NCI-H2029 (cell line): Measurements from ENCODE around the gene CCL19.
"Not testable (repeated sequence)": the region's sequence is repeated elsewhere in the genome, so short reads cannot be mapped to it uniquely, and the experiment has no call there.

ENCODE experiments used
- DNase-seq: peaks from one replicate; lab custom pipeline; 2025; lab: John Stamatoyannopoulos, UW

The CCL19 gene

GRCh38 chr9:34690983-34691935 is at the start of gene CCL19:
Gene CCL19, minus strand, starts transcription at chr9:34691276. Its CDS starts 137 bp downstream, at chr9:34691139.
- DNase-seq: no peak

DNA sequence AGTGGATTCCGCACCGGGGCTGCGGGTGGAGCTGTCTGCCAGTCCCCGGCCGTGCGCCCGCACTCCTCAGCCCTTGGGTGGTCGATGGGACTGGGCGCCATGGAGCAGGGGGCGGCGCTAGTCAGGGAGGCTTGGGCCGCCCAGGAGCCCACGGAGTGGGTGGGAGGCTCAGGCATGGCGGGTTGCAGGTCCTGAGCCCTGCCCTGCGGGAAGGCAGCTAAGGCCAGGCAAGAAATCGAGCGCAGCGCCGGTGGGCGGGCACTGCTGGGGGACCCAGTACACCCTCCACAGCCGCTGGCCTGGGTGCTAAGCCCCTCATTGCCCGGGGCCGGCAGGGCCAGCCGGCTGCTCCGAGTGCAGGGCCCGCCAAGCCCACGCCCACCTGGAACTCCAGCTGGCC is 49.1 kb upstream of the CCL19 start:
- not testable (repeated sequence) for DNase-seq

- no peak for DNase-seq
Observed at GRCh38 chr9:34737677-34738260, 46.7 kb upstream of the CCL19 start.

- no peak for DNase-seq
Observed at GRCh38 chr9:34734720-34735119, 43.6 kb upstream of the CCL19 start.

GRCh38 chr9:34732886-34733285 is 41.8 kb upstream of the CCL19 start:
- DNase-seq: no peak

- DNase-seq: no peak
Observed at GRCh38 chr9:34732478-34732877, 41.4 kb upstream of the CCL19 start.

GRCh38 chr9:34723141-34723540 is 32.1 kb upstream of the CCL19 start:
- no peak for DNase-seq

DNA sequence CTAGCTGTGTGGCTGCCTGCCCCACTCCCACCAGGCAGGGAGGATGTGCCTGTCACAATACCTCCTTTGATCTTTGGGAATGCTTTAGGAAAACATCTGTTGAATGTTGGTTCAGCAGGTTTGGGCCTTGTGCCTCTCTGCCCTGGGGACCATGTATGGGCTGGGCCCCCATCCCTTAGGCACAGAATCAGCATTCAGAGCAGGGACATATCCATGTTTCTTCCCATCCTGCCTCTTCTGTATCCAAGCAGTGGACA is 28.6 kb upstream of the CCL19 start:
- DNase-seq: not testable (repeated sequence)

DNA sequence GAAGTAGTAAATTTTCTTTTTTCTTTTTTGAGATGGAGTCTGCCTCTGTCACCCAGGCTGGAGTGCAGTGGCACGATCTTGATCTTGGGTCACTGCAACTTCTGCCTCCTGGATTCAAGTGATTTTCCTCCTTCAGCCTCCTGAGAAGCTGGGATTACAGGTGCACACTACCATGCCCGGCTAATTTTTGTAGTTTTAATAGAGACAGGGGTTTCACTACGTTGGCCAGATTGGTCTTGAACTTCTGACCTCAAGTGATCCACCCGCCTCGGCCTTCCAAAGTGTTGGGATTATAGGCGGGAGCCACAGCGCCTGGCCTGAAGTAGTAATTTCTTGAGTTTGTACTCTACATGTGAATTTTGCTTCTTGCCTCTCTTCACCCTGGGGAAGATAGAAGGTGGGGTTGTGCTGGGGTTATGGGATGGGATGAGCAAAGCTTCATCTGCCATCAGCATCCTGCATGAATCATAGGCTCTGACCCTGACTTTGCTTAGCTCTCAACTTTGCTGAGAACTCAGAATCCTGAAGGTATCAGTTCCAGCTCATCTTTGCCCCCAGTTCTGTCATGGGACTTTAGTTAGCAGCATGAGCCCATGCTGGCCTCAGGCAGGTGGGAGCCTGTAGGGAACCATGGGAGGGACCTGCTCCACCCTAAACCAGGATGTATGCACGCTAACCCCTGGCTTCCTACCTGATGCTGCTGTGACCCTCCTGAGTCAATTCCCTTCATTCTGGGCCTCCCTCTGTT is 28.1 kb upstream of the CCL19 start:
- no peak for DNase-seq

- DNase-seq: no peak
Observed at GRCh38 chr9:34717996-34718614, 27.0 kb upstream of the CCL19 start.

- no peak for DNase-seq
Observed at GRCh38 chr9:34716711-34717110, 25.6 kb upstream of the CCL19 start.

- DNase-seq: no peak
Observed at GRCh38 chr9:34715639-34716215, 24.7 kb upstream of the CCL19 start.

GRCh38 chr9:34714007-34714406 is 22.9 kb upstream of the CCL19 start:
- DNase-seq: no peak

GRCh38 chr9:34712140-34712539 is 21.1 kb upstream of the CCL19 start:
- no peak for DNase-seq

GRCh38 chr9:34710023-34710422 is 18.9 kb upstream of the CCL19 start, which contains the start of gene CCL21:
Gene CCL21, minus strand, starts transcription at chr9:34710136. Its CDS starts 70 bp downstream, at chr9:34710066.
- peak; percentile 4 for DNase-seq

- DNase-seq: no peak
Observed at GRCh38 chr9:34709196-34709978, 18.3 kb upstream of the CCL19 start.

- no peak for DNase-seq
Observed at GRCh38 chr9:34707130-34707529, 16.1 kb upstream of the CCL19 start.

- DNase-seq: peak; percentile 72
Observed at GRCh38 chr9:34701769-34702736, 11.0 kb upstream of the CCL19 start.

DNA sequence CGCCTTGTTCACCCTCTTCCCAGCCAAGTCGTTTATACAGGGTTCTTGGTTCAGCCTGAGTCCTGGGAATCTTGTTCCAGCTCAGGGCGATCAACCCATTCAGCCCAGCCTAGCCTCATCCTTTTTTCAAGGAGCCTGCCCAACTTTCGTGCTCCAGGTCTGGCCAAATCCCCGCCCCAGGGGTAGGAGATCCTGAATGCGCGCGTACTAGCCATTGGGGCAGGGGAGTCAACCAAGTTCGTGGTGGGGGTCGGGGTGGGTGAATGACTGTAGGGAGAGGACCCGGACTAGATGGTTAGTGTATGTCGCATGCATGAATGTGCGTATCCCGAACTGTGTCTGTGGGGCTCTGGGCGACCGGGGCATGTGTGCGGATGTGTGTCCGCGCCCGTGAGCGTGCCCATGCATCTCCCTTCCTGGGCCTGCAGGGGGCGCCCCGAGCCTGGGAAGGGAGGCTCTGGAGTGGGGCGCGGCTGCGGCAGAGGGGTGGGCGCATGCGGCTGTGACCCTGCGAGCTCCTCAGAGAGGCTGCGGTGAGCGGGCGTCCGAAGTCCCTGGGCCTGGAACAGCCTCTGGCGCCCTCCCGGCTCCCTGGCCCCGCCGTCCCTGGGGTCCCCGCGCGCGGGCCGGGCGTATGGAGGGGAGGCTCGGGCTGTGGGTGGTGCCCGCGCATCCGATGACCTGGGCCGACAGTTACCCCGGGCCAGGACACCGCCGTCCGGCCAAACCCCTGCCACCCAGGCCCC is 10.1 kb upstream of the CCL19 start:
- DNase-seq: peak; percentile 72
